Smooth muscle cell (in vitro differentiated cells): ENCODE measurements around the gene LPXN. TPM values are rescaled to one million over a fixed set of nuclear protein-coding genes. Genes with fewer than 3 reads are reported as not detected.

Source experiments
- DNase-seq: peaks from one replicate; lab custom pipeline; 2025; ENCODE audit not compliant: unreplicated experiment; lab: John Stamatoyannopoulos, UW
- H2AFZ ChIP-seq: fragments of 200-600 bp; sonication (generic); 2 replicates; pipeline ENCODE4 v1.6.0; 2016; ENCODE audit warnings: antibody characterized with exemption, low read depth, mild to moderate bottlenecking
- H3F3A ChIP-seq: fragments of 200-600 bp; sonication (generic); 2 replicates; pipeline ENCODE4 v1.6.0; 2017; ENCODE audit warnings: antibody characterized with exemption, low read depth
- H3K27ac ChIP-seq: fragments of 200-600 bp; sonication (generic); 2 replicates; pipeline ENCODE4 v1.5.1; 2016; ENCODE audit warnings: low read depth, mild to moderate bottlenecking
- H3K27me3 ChIP-seq: fragments of 200-600 bp; sonication (generic); 2 replicates; pipeline ENCODE4 v1.6.1; 2016; ENCODE audit warnings: low read depth, mild to moderate bottlenecking
- H3K36me3 ChIP-seq: fragments of 200-600 bp; sonication (generic); 2 replicates; pipeline ENCODE4 v1.5.1; 2016; ENCODE audit warnings: low read depth
- H3K4me1 ChIP-seq: fragments of 200-600 bp; sonication (generic); 2 replicates; pipeline ENCODE4 v1.5.1; 2016; ENCODE audit warnings: low read depth
- H3K4me2 ChIP-seq: fragments of 200-600 bp; sonication (generic); 2 replicates; pipeline ENCODE4 v1.6.0; 2016; ENCODE audit warnings: mild to moderate bottlenecking
- H3K4me3 ChIP-seq: fragments of 200-600 bp; sonication (generic); 2 replicates; pipeline ENCODE4 v1.5.1; 2016; ENCODE audit warnings: mild to moderate bottlenecking
- H3K79me2 ChIP-seq: fragments of 200-600 bp; sonication (generic); 2 replicates; pipeline ENCODE4 v1.6.0; 2016; ENCODE audit warnings: low read depth, mild to moderate bottlenecking
- H3K9ac ChIP-seq: fragments of 200-600 bp; sonication (generic); 2 replicates; pipeline ENCODE4 v1.6.0; 2016; ENCODE audit warnings: low read depth
- H3K9me3 ChIP-seq: fragments of 200-600 bp; sonication (generic); replicated peaks from 2 replicates; pipeline ENCODE4 v1.5.1; 2016; ENCODE audit warnings: low read depth
- H4K20me1 ChIP-seq: fragments of 200-600 bp; sonication (generic); 2 replicates; pipeline ENCODE4 v1.6.0; 2016; ENCODE audit warnings: low read depth
- WGBS: methylation state at CpG from one replicate; pipeline ENCODE4 v1.1.7; 2016; ENCODE audit warnings: low lambda C conversion rate; 5-methylcytosine and 5-hydroxymethylcytosine counted together
- polyA plus RNA-seq: library from polyadenylated mRNA; unstranded; fragments of >200 nt; fragmentation: Nextera tagmentation; extraction: Ambion mirVana; gene quantifications from 2 replicates; pipeline ENCODE4 v1.2.1, GENCODE V29; 2016
- total RNA-seq: library from RNA; depleted of rRNA; stranded (reverse); fragments of >200 nt; gene quantifications from 2 replicates; pipeline ENCODE4 v1.2.3, GENCODE V29; 2014
- TF ChIP-seq, protein P1 (sequence below): fragments of 200-600 bp; sonication (generic); IDR thresholded peaks from 2 replicates; pipeline ENCODE4 v1.5.1; 2017; ENCODE audit warnings: borderline replicate concordance, mild to moderate bottlenecking, antibody characterized with exemption; ENCODE audit not compliant: insufficient read depth, poor library complexity, severe bottlenecking

The LPXN gene
- total and polyA plus RNA-seq, 2 experiments from 2014 or later: 1.9 to 2.7 TPM

- no peaks in the 10 kb centered on the region for H3F3A ChIP-seq
- no peak overlapping the region for H2AFZ ChIP-seq
- no peak overlapping the region for H3K9ac ChIP-seq
- H4K20me1 ChIP-seq: peaks cover 88% of the 10 kb centered on the region
- 91% methylated on average over 5 of the region's 5 CpGs for WGBS
- H3K4me1 ChIP-seq: no peaks in the 10 kb centered on the region
- H3K9me3 ChIP-seq: no peaks in the 10 kb centered on the region
- H3K4me2 ChIP-seq: no peak overlapping the region
- H3K27ac ChIP-seq: no peak overlapping the region
- H3K79me2 ChIP-seq: peaks cover 87% of the 10 kb centered on the region
- DNase-seq: no peak
- TF ChIP-seq, protein P1, sequence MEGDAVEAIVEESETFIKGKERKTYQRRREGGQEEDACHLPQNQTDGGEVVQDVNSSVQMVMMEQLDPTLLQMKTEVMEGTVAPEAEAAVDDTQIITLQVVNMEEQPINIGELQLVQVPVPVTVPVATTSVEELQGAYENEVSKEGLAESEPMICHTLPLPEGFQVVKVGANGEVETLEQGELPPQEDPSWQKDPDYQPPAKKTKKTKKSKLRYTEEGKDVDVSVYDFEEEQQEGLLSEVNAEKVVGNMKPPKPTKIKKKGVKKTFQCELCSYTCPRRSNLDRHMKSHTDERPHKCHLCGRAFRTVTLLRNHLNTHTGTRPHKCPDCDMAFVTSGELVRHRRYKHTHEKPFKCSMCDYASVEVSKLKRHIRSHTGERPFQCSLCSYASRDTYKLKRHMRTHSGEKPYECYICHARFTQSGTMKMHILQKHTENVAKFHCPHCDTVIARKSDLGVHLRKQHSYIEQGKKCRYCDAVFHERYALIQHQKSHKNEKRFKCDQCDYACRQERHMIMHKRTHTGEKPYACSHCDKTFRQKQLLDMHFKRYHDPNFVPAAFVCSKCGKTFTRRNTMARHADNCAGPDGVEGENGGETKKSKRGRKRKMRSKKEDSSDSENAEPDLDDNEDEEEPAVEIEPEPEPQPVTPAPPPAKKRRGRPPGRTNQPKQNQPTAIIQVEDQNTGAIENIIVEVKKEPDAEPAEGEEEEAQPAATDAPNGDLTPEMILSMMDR: no peak
- H3K4me3 ChIP-seq: no peak overlapping the region
- H3K27me3 ChIP-seq: no peaks in the 10 kb centered on the region
- peaks cover 2% of the 10 kb centered on the region for H3K36me3 ChIP-seq
Measured at GRCh38 chr11:58592760-58593472, 17.3 kb upstream of the LPXN start.

DNA sequence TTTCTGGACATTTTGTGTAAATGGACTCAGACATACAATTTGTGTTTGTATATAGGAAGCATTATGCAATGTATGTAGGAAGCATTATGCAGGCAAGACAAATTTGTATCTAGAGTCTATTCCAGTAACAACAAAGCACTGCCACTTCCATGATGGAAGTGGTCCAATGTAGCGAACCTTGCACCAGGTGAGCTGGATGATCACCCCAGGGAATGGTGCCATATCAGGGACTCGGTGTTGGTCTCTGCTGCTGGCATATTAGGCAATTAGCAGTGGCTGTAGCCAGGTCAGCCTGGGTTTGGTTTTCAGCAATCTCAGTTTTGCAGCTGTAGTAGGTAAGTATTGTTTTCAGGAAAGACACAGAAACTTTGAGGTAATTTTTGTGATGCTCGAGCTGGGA lies 16.0 kb upstream of the LPXN start:
- Histone ChIP-seq H4K20me1 (peaks cover 88% of the 10 kb centered on the region), H3K9me3 (no peaks in the 10 kb centered on the region), H3F3A (no peaks in the 10 kb centered on the region), H3K27ac (no peak overlapping the region), H2AFZ (no peak overlapping the region), H3K4me3 (no peak overlapping the region), H3K4me1 (no peaks in the 10 kb centered on the region), H3K79me2 (peaks cover 87% of the 10 kb centered on the region), H3K27me3 (no peaks in the 10 kb centered on the region), H3K4me2 (no peak overlapping the region), H3K9ac (no peak overlapping the region), H3K36me3 (peaks cover 5% of the 10 kb centered on the region)
- no peak for DNase-seq
- 97% methylated on average over 3 of the region's 3 CpGs for WGBS
- TF ChIP-seq, protein P1: no peak

DNA sequence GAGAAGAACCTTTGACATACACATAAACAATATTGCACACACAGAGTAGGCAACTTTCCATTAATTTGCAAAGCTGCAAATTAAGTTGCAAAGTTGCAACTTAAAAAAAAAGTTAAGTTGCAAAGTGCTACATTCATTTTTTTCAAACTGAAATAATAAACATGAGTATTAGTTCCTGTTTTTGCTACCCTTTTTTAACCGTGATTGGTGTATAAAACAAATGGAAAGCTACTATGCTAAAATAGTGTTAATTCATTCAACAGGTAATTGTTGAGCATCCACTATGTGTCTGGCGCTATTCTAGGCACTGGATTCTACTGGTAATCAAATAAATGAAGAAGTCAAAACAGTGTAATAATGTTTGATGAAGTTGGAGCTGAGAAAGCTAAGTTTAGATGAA lies 11.3 kb upstream of the LPXN start:
- H4K20me1 ChIP-seq: peaks cover 96% of the 10 kb centered on the region
- no peak overlapping the region for H3K4me2 ChIP-seq
- TF ChIP-seq, protein P1: no peak
- WGBS: 95% methylated on average over 2 of the region's 2 CpGs
- no peaks in the 10 kb centered on the region for H3K9me3 ChIP-seq
- no peak overlapping the region for H3K4me3 ChIP-seq
- H3K36me3 ChIP-seq: peaks cover 14% of the 10 kb centered on the region
- no peaks in the 10 kb centered on the region for H3K27me3 ChIP-seq
- H2AFZ ChIP-seq: no peak overlapping the region
- no peak overlapping the region for H3K27ac ChIP-seq
- no peak overlapping the region for H3K9ac ChIP-seq
- peaks cover 94% of the 10 kb centered on the region for H3K79me2 ChIP-seq
- no peak for DNase-seq
- peaks cover 12% of the 10 kb centered on the region for H3K4me1 ChIP-seq
- no peaks in the 10 kb centered on the region for H3F3A ChIP-seq

DNA sequence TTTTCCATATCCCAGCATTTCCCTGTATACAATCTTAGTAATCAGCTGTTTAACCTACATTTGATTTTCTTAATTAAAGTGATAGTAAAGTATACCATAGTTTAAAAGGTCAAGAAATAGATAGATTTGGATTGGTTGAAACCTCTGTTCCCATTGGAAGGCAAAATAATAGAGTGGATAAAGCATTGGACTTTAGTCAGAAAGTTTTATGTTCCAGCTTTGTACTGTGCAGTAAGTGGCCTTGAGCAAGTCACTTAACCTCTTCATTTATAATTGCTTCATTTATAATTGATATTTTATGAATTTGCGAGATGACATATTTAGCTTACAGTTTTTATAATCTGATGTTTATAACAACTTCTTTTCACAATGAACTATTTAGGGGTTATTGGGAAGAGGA lies 6.8 kb upstream of the LPXN start:
- no peak for DNase-seq
- 97% methylated on average over 1 of the region's 1 CpG for WGBS
- H3K9ac ChIP-seq: no peak overlapping the region
- peaks cover 32% of the 10 kb centered on the region for H3K4me1 ChIP-seq
- H3K4me3 ChIP-seq: no peak overlapping the region
- TF ChIP-seq, protein P1: no peak
- H2AFZ ChIP-seq: no peak overlapping the region
- H3K27ac ChIP-seq: no peak overlapping the region
- no peaks in the 10 kb centered on the region for H3K9me3 ChIP-seq
- H3K27me3 ChIP-seq: no peaks in the 10 kb centered on the region
- H4K20me1 ChIP-seq: peaks cover 74% of the 10 kb centered on the region
- peaks cover 74% of the 10 kb centered on the region for H3K79me2 ChIP-seq
- peak overlapping the region; percentile 35 for H3K4me2 ChIP-seq
- H3F3A ChIP-seq: no peaks in the 10 kb centered on the region
- peaks cover 12% of the 10 kb centered on the region for H3K36me3 ChIP-seq
